PC-9 (cell line): ENCODE results near the gene DGKG.

ENCODE experiments used
- EZH2 ChIP-seq: fragments of 200-600 bp; sonication (generic); IDR thresholded peaks from 2 replicates; pipeline ENCODE4 v1.8.0; 2017; ENCODE audit warnings: antibody characterized with exemption, low read depth
- TF ChIP-seq, protein P1 (sequence below): fragments of 200-600 bp; sonication (generic); conservative IDR thresholded peaks from 2 replicates; pipeline ENCODE4 v1.6.1; 2017; ENCODE audit warnings: mixed run types, antibody characterized with exemption, mild to moderate bottlenecking, moderate library complexity

DNA sequence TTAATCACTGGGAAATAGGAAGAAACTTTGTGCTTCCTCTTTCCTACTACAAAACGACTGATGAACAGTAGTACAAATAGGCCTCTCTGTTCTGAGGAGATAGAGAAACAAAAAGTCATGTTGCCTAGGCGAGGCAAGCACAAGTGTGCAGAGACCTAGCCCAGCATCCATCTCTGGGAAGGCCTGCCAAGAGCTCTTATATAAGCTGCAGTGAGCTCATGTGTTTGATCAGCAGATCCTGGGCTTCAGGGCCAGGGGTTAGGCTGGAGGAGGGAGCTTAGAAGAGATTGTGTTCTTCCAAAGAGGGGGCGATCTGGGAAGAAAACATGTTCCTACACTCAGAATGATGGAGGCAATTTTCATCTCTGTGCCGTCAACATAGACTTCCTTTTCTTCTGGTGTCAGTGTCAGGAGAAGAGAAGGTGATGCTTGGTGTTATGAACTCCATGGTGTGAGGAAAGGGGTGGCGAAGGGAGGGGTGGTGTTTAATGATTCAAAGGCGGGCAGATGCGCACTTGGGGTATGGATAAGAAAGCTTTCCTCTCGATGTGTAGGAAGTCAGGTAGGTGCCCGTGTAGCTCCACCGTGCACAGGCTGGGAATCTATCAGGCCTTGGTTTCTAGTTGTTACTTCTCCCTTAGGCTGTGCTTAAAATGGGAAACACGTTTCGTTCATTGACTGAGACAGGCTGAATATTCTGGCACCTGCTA is 223.6 kb downstream of the DGKG start:
- TF ChIP-seq, protein P1, sequence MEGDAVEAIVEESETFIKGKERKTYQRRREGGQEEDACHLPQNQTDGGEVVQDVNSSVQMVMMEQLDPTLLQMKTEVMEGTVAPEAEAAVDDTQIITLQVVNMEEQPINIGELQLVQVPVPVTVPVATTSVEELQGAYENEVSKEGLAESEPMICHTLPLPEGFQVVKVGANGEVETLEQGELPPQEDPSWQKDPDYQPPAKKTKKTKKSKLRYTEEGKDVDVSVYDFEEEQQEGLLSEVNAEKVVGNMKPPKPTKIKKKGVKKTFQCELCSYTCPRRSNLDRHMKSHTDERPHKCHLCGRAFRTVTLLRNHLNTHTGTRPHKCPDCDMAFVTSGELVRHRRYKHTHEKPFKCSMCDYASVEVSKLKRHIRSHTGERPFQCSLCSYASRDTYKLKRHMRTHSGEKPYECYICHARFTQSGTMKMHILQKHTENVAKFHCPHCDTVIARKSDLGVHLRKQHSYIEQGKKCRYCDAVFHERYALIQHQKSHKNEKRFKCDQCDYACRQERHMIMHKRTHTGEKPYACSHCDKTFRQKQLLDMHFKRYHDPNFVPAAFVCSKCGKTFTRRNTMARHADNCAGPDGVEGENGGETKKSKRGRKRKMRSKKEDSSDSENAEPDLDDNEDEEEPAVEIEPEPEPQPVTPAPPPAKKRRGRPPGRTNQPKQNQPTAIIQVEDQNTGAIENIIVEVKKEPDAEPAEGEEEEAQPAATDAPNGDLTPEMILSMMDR, result no peak
- no peak for TF ChIP-seq EZH2
